Psoas muscle (tissue), 8 donors: ENCODE data around the gene C1QL1. TPM values are rescaled to one million over a fixed set of nuclear protein-coding genes. Genes with fewer than 3 reads are reported as not detected.

Experiments
- ATAC-seq, 4 donors: fragments of 200-7000 bp; cut with Tn5 transposase; one replicate each; pipeline ENCODE4 v1.9.1; 2020; ENCODE audit warnings: moderate library complexity in 3 of 4, mild to moderate bottlenecking in 2 of 4
- DNase-seq, 2 donors: peaks; one replicate each; pipeline ENCODE4 v3.0.0-alpha.2; 2020
- H3K27ac ChIP-seq: fragments of 200-600 bp; one replicate; pipeline ENCODE4 v1.8.0; 2022
- H3K27me3 ChIP-seq, 3 donors: fragments of 200-600 bp in 1 of 3; one replicate each; pipeline versions ENCODE4 v1.6.1 to v1.8.0; 2013 to 2022; ENCODE audit warnings: low read length in 2 of 3, mild to moderate bottlenecking in 2 of 3, moderate library complexity in 1 of 3; ENCODE audit not compliant: insufficient read depth in 3 of 3
- H3K36me3 ChIP-seq, 2 donors: fragments of 200-600 bp in 1 of 2; one replicate each; pipeline versions ENCODE4 v1.6.1 to v1.8.0; 2013 to 2022; ENCODE audit warnings: low read depth in 1 of 2, mild to moderate bottlenecking in 1 of 2, moderate library complexity in 1 of 2; ENCODE audit not compliant: insufficient read depth in 1 of 2
- H3K4me1 ChIP-seq: fragments of 200-600 bp; one replicate; pipeline ENCODE4 v1.8.0; 2022
- H3K4me3 ChIP-seq: fragments of 200-600 bp; one replicate; pipeline ENCODE4 v1.8.0; 2022; ENCODE audit warnings: mild to moderate bottlenecking
- H3K9me3 ChIP-seq: fragments of 200-600 bp; one replicate; pipeline ENCODE4 v1.8.0; 2022
- CTCF ChIP-seq: fragments of 200-600 bp; IDR thresholded peaks from one replicate; pipeline ENCODE4 v1.8.0; 2022; ENCODE audit warnings: antibody characterized with exemption
- whole genome bisulfite sequencing, 3 donors: extraction: QIAGEN DNeasy Blood & Tissue Kit; methylation state at CpG; one replicate each; pipeline versions ENCODE4 v1.1.6 to v1.1.7; 2013; 5-methylcytosine and 5-hydroxymethylcytosine counted together
- intact Hi-C, 2 donors: fragments of 100-400 bp; cut with DNase I; formaldehyde crosslinking; loops; one replicate each; pipeline versions ENCODE4 v1.11.0 to v1.14.2; 2022
- polyA plus RNA-seq, 3 donors: library from polyadenylated mRNA; stranded (reverse); fragments of 200-250 nt; gene quantifications; one replicate each; pipeline ENCODE4 v1.2.3, GENCODE V29; 2013
- total RNA-seq, 4 donors: library from RNA; stranded (reverse); fragmentation: NEBNext Ultra II Directional in 2 of 4; extraction: Animal tissue kit (Norgen Biotek cat#: 25700) in 2 of 4; gene quantifications; one replicate each; pipeline versions ENCODE4 v1.2.1 to v1.2.4, GENCODE V29; 2021 to 2023
- donor health status: healthy with polysubstance abuse.
- donor health status: DM: no; HTN: no; CAD: no; lungs with moderate emphysema.
- donor health status: Bipolar disorder and iron deficiency.
- donor health status: healthy.
- donor health status: DM: yes; HTN: yes; CAD: no.
- donor health status: DM: no; HTN: no; CAD: no.
- donor health status: DM: no; HTN: no; CAD: no.
- donor health status: DM: yes; HTN: yes; CAD: no.

C1QL1 gene
- total and polyA plus RNA-seq, 7 donors, result 0.05 TPM; not detected in 6

- intact Hi-C loops, result no loop called here
- H3K27me3 ChIP-seq, result peaks cover 0 to 83% (median 17%) of the 10 kb centered on the region in 3 donors
- no peaks in the 10 kb centered on the region for H3K36me3 ChIP-seq
- H3K4me3 ChIP-seq, result no peak overlapping the region
- no peak for TF ChIP-seq CTCF
- WGBS, 3 donors, result 3 to 8% (median 3%) methylated on average over 57 to 76 of the region's 76 CpGs
- DNase-seq (no peak), ATAC-seq (no peak)
- peaks cover 6% of the 10 kb centered on the region for H3K4me1 ChIP-seq
- H3K27ac ChIP-seq, result no peak overlapping the region
- H3K9me3 ChIP-seq, result no peaks in the 10 kb centered on the region
Observed at GRCh38 chr17:44967026-44967906, 837 bp downstream of the C1QL1 start.

DNA sequence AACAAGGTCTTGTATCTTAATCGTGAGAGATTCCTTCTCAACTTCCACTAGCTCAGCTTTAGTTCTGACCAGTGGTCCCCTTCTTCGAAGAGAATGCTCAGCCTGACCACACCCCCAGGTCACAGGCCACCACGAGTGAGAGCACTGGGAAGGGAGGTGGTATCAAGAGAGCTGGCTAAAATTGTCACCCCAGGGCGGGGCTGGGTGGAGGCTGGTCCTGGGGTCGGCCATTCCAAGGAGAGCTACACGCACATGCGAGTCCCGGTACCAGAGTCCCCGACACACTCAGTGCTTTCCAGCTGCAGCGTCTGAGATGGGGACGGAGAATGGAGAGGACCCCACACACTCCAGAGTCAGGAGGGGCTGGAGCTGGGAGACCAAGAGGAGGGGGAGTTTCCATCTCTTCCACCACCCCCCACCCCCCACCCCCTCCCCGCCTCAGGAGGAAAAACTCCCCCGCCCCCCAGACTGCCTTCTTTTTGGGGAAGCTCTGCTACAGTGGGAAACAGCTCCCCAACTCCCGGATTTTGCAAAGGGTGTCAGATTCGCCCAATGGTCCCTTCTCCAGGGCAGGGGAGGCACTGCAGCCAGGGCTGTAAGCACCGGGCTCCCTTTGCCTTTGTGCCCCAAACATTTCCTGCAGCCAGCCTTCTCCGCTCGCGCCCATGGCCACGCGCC, 1.6 kb downstream of the C1QL1 start:
- TF ChIP-seq CTCF, result no peak
- Histone ChIP-seq H3K4me3 (no peak overlapping the region), H3K27me3 (peaks cover 0 to 86% (median 21%) of the 10 kb centered on the region in 3 donors), H3K36me3 (no peaks in the 10 kb centered on the region), H3K4me1 (peaks cover 6% of the 10 kb centered on the region), H3K27ac (no peak overlapping the region), H3K9me3 (no peaks in the 10 kb centered on the region)
- WGBS, 3 donors, result 18 to 22% (median 19%) methylated on average over 18 to 21 of the region's 21 CpGs
- intact Hi-C loops, result no loop called here
- ATAC-seq (no peak), DNase-seq (no peak)

DNA sequence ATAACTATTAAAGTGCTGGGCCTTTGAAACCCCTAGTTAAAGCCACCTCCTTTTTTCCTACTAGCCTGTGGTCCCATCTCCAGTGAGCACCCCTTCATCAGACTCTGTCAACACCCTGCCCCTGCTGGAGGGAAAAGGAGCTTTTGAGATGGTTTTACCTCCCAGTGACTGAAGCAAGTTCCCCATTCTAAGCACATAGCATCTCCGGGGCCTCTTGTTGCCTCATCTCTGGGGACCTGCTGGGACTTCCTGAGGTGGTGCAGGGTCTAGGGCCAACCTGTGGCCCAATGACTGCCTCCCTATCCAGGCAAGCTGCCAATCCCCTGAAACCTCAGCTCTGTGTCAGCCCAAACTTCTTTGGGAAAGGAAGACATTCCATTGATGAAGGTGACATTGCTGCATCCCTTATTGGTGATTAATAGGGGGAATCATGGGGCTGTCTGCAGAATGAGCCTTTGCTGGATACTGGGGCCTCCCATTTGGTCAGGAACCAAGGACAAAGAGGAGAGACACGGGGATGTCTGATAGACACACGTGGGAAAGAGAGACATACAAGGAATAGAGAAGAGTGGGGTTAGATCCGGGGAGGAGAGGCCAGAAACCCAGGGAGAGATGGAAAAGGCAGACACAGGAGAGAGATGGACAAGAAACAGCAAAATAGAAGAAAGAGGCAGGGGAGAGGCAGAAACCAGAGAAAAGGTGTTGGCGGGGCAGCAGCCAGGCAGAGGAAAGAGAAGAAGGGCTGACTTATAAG, 2.4 kb downstream of the C1QL1 start:
- no peaks in the 10 kb centered on the region for H3K9me3 ChIP-seq
- H3K4me1 ChIP-seq, result peaks cover 6% of the 10 kb centered on the region
- peaks cover 0 to 84% (median 21%) of the 10 kb centered on the region in 3 donors for H3K27me3 ChIP-seq
- intact Hi-C loops, result no loop called here
- no peak for DNase-seq
- ATAC-seq, result no peak
- H3K4me3 ChIP-seq, result no peak overlapping the region
- 61 to 65% (median 64%) methylated on average over 5 of the region's 5 CpGs for WGBS, 3 donors
- no peak overlapping the region for H3K27ac ChIP-seq
- no peak for TF ChIP-seq CTCF
- H3K36me3 ChIP-seq, result no peaks in the 10 kb centered on the region

DNA sequence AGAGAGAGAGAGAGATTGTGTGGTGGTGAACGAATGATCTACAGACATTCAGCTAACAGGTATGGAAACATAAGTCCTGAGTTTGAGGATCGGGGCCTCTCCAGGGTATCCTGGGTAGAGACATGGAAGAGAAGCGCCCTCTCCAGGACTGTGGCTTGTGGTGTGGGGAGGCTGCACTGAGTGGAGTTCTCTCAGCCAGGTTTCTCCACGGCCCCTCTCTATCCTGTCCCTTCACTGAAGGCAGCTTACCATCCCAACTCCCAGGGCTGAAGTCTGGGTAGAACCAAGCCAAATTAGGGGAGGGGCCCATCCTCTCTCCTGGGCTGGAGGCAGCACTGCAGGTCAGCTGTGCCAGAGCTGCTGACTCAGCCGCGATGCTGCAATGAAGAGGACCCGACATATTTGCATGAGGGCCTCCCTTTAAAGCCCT, 6.2 kb downstream of the C1QL1 start:
- Histone ChIP-seq H3K9me3 (no peaks in the 10 kb centered on the region), H3K27me3 (peaks cover 0 to 83% (median 11%) of the 10 kb centered on the region in 3 donors), H3K4me3 (no peak overlapping the region), H3K27ac (no peak overlapping the region), H3K4me1 (no peaks in the 10 kb centered on the region), H3K36me3 (no peaks in the 10 kb centered on the region)
- WGBS, 3 donors, result 68 to 78% (median 73%) methylated on average over 7 of the region's 7 CpGs
- ATAC-seq (no peak), DNase-seq (no peak)
- intact Hi-C loops, result no loop called here
- TF ChIP-seq CTCF, result no peak
